Measurements from ENCODE around the gene SORCS2. TPM values are rescaled to one million over a fixed set of nuclear protein-coding genes. Genes with fewer than 3 reads are reported as not detected.

The SORCS2 gene
- total and polyA plus RNA-seq, 4 donors, result 2.2 to 7.7 (median 2.5) TPM

GRCh38 chr4:7648544-7649395, 456.4 kb downstream of the SORCS2 start:
- no peak for ATAC-seq (ENCODE audit: insufficient read depth, low FRiP score)
- no peak overlapping the region for H3K9ac ChIP-seq (ENCODE audit: insufficient read depth in 1 of 2, low read length in 2 of 2)
- peaks cover 0 to 19% (median 3%) of the 10 kb centered on the region in 5 donors for H3K4me1 ChIP-seq (ENCODE audit: control insufficient read depth in 5 of 5, insufficient read depth in 5 of 5, low read length in 5 of 5)
- DNase-seq, result no peak
- no peaks in the 10 kb centered on the region for H3K36me3 ChIP-seq (ENCODE audit: control insufficient read depth in 4 of 4, insufficient read depth in 4 of 4, low read length in 4 of 4)
- H3K4me3 ChIP-seq, result no peak overlapping the region
- H3K27me3 ChIP-seq (ENCODE audit: control insufficient read depth in 3 of 3, insufficient read depth in 3 of 3, low read length in 2 of 3), result no peaks in the 10 kb centered on the region
- WGBS, 2 donors, result 79 to 81% methylated on average over 22 to 23 of the region's 23 CpGs
- H3K9me3 ChIP-seq (ENCODE audit: control insufficient read depth in 4 of 4, insufficient read depth in 3 of 4, low read length in 3 of 4), result peaks cover 0 to 9% (median 0%) of the 10 kb centered on the region in 4 donors
- TF ChIP-seq CTCF (IDR thresholded peaks at IDR 0.05; ENCODE audit: control extremely low read depth, extremely low read depth), result no peak
- H3K27ac ChIP-seq (ENCODE audit: low read depth in 1 of 2, low read length in 1 of 2), result peak overlapping the region in 1 of 2 donors; percentile 15

- TF ChIP-seq CTCF (IDR thresholded peaks at IDR 0.05; ENCODE audit: control extremely low read depth, extremely low read depth), result no peak
- H3K27me3 ChIP-seq (ENCODE audit: control insufficient read depth in 3 of 3, insufficient read depth in 3 of 3, low read length in 2 of 3), result no peaks in the 10 kb centered on the region
- no peaks in the 10 kb centered on the region for H3K36me3 ChIP-seq (ENCODE audit: control insufficient read depth in 4 of 4, insufficient read depth in 4 of 4, low read length in 4 of 4)
- H3K9me3 ChIP-seq (ENCODE audit: control insufficient read depth in 4 of 4, insufficient read depth in 3 of 4, low read length in 3 of 4), result peaks cover 0 to 5% (median 0%) of the 10 kb centered on the region in 4 donors
- DNase-seq, result no peak
- H3K4me3 ChIP-seq, result no peak overlapping the region
- H3K27ac ChIP-seq (ENCODE audit: low read depth in 1 of 2, low read length in 1 of 2), result peak overlapping the region in 1 of 2 donors; percentile 15
- no peak for ATAC-seq (ENCODE audit: insufficient read depth, low FRiP score)
- H3K4me1 ChIP-seq (ENCODE audit: control insufficient read depth in 5 of 5, insufficient read depth in 5 of 5, low read length in 5 of 5), result peaks cover 0 to 19% (median 3%) of the 10 kb centered on the region in 5 donors
- 92 to 94% methylated on average over 5 of the region's 5 CpGs for WGBS, 2 donors
- no peak overlapping the region for H3K9ac ChIP-seq (ENCODE audit: insufficient read depth in 1 of 2, low read length in 2 of 2)
Observed at GRCh38 chr4:7649411-7649740, 457.0 kb downstream of the SORCS2 start.

- Histone ChIP-seq H3K27ac (ENCODE audit: low read depth in 1 of 2, low read length in 1 of 2) (peak overlapping the region in 1 of 2 donors; percentile 15), H3K4me3 (no peak overlapping the region), H3K9me3 (ENCODE audit: control insufficient read depth in 4 of 4, insufficient read depth in 3 of 4, low read length in 3 of 4) (peaks cover 0 to 2% (median 0%) of the 10 kb centered on the region in 4 donors), H3K27me3 (ENCODE audit: control insufficient read depth in 3 of 3, insufficient read depth in 3 of 3, low read length in 2 of 3) (peaks cover 0 to 1% (median 0%) of the 10 kb centered on the region in 3 donors), H3K9ac (ENCODE audit: insufficient read depth in 1 of 2, low read length in 2 of 2) (no peak overlapping the region), H3K36me3 (ENCODE audit: control insufficient read depth in 4 of 4, insufficient read depth in 4 of 4, low read length in 4 of 4) (no peaks in the 10 kb centered on the region), H3K4me1 (ENCODE audit: control insufficient read depth in 5 of 5, insufficient read depth in 5 of 5, low read length in 5 of 5) (peaks cover 0 to 19% (median 4%) of the 10 kb centered on the region in 5 donors)
- no peak for TF ChIP-seq CTCF (IDR thresholded peaks at IDR 0.05; ENCODE audit: control extremely low read depth, extremely low read depth)
- DNase-seq, result no peak
- peak; percentile 17 for ATAC-seq (ENCODE audit: insufficient read depth, low FRiP score)
- 36 to 57% methylated on average over 32 of the region's 32 CpGs for WGBS, 2 donors
Observed at GRCh38 chr4:7649741-7650531, 457.6 kb downstream of the SORCS2 start.
